OCI-LY1 (cell line): Measurements from ENCODE around the gene CIPC.

ENCODE experiments used
- CTCF ChIP-seq: fragments of 200-600 bp; sonication (generic), shearing (Covaris generic); IDR thresholded peaks from 2 replicates; pipeline ENCODE4 v1.5.1; 2017; ENCODE audit warnings: mild to moderate bottlenecking, antibody characterized with exemption, low read length, moderate library complexity, mixed read lengths
- EZH2 ChIP-seq: fragments of 200-600 bp; sonication (generic), shearing (Covaris generic); IDR thresholded peaks from 2 replicates; pipeline ENCODE4 v1.8.0; 2017; ENCODE audit warnings: borderline replicate concordance, mixed run types, mild to moderate bottlenecking, antibody characterized with exemption, low read length, moderate library complexity, mixed read lengths

- TF ChIP-seq CTCF (no peak), EZH2 (no peak)
Observed at GRCh38 chr14:77123381-77124325, 25.6 kb downstream of the CIPC start.
